Hematopoietic multipotent progenitor cell treated with erythropoietin and hydrocortisone succinate and interleukin-3 and kit ligand, for 4 days (in vitro differentiated cells): ENCODE measurements around the gene CAPN6.
A peak's percentile ranks its signal among the peaks of the same experiment; 100 is the strongest.

ENCODE experiments used
- DNase-seq: peaks from one replicate; pipeline ENCODE4 v3.0.0-alpha.2; 2015

CAPN6 gene, protein sequence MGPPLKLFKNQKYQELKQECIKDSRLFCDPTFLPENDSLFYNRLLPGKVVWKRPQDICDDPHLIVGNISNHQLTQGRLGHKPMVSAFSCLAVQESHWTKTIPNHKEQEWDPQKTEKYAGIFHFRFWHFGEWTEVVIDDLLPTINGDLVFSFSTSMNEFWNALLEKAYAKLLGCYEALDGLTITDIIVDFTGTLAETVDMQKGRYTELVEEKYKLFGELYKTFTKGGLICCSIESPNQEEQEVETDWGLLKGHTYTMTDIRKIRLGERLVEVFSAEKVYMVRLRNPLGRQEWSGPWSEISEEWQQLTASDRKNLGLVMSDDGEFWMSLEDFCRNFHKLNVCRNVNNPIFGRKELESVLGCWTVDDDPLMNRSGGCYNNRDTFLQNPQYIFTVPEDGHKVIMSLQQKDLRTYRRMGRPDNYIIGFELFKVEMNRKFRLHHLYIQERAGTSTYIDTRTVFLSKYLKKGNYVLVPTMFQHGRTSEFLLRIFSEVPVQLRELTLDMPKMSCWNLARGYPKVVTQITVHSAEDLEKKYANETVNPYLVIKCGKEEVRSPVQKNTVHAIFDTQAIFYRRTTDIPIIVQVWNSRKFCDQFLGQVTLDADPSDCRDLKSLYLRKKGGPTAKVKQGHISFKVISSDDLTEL

DNA sequence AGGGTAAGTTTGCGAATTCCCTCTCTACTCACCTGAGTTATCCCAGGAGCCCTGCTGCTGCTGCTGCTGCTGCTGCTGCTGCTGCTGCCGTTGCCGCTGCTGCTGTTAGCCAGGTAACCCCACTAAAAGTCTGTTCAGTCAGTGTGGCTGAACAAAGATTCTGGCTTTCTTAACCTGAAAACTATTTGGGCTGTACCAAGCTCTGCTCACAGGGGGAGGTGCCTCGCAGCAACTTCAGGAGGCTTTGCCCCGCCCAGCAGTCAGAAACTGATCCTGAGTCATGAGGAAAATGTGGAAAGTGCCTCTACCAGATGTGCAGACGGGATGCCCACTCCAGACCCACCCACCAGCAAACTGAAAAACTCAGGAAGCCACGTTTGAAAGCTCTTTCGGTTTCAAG, at the start of gene CAPN6:
Gene CAPN6 (minus strand): TSS at position 145 of the 400 bp plus-strand sequence. CDS start 6,547 bp downstream, outside the sequence.
- no peak for DNase-seq

DNA sequence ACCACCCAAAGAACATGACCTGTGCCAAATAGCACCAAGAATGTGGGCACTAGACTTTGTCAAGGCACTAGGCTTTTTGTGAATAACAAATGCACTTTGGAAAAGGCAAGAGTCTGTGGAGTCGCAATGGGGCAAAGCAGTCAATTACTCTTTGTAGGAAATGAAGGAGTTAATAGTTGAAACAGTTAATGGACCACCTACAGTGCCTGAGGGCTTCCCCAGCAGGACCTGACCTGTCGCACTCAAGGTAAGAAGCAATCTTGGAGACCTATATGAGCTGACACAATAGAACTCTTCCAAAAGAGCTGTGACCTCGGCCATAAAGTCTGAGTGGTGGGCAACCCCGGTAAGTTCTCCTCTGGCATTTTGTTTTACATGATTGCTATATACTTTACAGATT, 49.2 kb upstream of the CAPN6 start:
- no peak for DNase-seq

DNA sequence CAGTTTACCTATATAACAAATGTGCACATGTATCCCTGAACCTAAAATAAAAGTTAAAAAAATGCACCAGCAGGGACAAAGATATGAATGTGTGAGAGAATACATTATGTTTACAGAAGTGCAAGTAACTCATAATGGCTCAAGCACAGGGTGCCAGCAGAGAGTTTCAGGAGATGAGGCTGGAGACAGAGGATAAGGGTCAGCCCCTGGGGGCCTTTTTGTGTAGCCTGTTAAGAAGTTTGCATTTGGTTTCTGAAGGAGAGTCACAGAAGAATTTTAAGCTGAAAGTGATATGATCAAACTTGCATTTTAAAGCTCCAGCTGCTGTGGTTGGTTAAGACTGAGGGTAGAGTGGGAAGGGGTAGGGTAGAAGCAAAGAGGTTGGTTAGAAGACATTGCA, 48.6 kb upstream of the CAPN6 start:
- DNase-seq: no peak

DNA sequence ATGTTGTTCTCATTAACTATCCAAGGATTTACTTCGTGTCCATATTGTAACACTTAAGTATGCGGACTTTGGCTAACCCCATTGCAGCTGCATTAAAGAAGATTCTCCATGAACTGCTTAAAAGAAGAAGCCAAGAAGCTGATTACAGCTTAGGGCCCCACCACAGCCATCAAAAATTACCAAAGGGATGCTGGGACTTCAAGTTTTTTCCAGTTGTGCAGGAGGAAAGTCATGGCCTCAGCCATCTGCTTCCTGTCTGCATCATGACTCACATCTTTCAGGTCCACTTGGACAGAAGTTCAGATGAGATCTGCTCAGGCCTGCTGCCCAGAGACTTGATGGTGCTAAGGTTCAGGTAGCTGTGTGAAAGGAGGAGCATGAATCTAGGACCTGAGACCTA, 38.8 kb upstream of the CAPN6 start:
- DNase-seq: no peak

DNA sequence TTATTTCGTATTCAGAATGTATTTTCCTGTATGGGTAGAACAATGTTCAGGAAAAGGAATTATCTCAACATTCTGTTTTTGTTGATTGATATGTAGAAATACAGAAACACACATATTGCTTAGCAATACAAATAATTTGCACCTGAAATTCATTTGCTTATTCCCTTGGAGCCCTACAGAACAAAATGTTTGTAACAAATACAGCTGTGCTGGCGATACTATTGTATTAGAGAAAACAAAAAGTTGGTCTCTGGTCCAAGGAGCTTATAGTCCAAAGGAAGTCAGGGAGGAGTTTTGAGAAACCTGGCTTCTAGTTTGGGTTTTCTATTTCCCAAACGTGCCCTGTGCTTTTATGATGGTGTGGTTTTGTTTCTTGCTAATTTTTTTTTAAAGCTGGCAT, 37.8 kb upstream of the CAPN6 start:
- DNase-seq: no peak

DNA sequence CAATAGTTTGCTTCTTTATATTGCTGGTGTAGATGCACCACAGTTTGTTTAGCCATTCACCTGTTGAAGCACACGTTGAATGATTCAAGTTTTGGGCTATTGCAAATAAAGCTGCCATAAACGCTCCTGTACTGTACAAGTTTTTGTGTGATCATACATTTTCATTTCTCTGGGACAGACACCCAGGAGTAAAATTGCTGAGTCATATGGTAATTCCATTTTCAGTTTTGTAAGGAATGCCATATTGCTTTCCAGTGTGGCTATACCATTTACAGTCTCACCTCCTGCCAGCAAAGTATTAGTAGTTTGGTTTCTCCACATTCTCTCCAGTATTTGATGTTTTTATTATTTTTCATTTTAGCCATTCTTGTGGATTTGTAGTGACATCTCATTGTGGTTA, 32.0 kb upstream of the CAPN6 start:
- DNase-seq: no peak

DNA sequence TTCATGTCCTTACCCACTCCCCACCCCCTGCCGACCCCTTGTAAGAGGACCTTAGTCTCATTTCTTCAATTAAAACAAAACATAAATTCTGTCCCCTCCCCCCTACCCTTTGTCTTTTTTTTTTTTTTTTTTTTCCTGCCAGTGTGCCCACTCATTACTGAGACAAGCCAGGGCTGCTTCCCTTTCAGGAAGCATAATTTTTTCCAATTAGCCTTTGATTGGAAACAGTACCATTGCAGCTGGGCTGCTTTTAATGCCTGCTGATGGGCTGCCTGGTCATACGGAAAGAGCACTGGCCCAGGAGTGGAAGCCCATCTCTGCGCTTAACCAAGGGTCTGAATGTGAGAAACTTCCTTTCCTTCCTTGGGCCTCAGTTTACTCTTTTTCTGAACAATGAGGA, 18.6 kb upstream of the CAPN6 start:
- no peak for DNase-seq

DNA sequence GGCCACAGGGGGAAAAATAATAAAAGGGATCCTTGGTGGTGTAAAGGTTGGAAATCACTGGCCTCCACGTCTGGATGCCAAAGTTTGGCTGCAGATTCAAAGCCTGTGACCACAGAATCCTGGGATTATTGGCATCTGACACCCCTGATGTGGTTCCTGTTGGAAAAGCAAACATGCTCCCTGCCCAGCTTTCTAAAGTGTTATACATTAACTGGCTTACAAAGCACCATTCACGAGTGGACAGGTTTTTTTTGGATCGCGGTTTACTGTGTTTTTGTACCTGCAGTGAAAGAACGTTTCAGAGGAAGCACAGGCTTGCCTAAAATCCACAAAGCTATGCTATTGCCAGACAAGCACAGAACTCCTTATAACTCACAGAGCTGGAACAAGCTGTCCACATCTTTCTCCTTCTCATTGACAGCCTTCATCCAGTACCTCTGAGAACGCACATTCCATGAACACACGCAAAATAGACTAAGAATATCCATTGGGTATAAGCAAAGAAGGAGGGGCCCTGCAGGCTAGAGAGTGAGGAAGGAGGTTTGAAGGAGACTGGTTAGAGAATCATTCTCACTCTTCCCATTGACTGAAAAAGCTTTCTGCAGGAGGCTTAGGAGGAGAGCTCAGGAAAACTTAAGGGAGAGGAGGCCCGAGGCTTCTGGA, 14.5 kb upstream of the CAPN6 start:
- DNase-seq: no peak

DNA sequence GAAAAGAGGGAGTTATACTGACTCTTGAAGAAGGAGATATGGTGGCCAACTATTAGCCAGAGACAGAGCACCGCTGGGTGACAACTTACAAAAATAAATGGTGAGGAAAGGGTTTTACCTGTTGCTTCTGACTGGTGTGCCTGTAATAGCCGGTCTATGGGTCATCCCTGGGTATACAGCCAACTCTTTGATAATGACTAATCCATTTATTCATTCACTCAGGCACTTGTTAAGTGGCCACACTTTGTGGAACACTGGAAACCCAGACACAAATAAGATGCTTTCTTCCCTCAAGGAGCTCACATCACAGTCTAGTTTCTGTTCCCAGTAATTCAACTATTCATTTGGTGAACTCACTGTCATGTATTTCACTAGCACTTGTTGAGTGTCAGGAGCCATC, 13.2 kb upstream of the CAPN6 start:
- DNase-seq: no peak

DNA sequence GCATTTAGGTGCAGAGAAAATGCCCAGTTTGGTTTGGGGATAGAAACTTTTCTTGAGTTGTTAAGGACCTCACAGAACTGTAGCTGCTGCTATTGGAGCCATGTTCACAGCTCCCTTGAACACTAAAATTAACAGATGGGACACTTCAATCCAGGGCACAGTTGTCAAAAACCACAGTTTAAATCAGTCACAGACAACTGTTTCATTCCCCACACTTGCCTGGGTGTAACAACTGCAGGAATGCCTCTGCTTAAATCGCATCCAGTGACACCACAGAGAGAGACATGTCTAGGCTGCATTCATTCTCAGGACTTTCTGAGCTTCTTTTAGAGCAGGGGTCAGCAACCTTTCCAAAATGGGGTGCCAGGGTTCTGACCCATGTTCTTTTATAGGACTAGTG, 12.7 kb upstream of the CAPN6 start:
- no peak for DNase-seq

DNA sequence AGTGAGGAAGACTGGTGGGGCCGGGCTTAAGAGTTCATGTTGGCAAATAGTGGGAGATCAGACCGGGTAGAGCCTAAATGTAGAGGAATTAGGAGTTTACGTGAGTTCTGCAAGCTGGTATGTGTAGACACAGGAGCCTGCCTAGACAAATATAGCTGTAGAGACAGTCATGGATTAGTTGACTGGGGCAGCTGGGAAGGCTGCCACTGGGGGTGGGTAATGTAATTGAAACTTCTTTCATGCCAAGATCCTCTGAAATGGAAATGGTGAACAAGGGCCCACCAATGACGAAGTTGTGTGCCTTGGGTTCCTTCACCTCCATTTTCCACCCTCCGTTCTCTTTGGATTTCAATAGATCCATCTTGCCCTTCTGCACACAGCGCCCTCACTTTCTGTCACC, 11.9 kb upstream of the CAPN6 start:
- DNase-seq: no peak

DNA sequence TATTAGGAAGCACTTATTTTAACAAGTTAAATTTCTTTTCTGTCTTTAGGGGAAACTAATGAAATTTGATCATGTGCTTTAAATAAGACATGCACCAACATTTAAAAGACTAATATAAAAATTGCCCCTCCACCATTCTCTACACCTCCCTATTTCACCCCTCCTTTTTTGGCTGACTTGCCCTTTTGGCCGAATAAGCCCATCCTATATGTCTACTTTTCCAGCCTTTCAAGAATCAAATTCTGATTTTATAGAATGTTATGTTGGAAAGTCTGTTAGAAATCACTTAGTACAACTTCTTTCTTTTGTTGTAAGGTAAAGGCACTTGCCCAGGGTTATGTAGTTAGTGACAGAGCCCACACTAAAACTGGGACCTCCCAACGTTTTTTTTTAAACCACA, 1.8 kb downstream of the CAPN6 start:
- no peak for DNase-seq

DNA sequence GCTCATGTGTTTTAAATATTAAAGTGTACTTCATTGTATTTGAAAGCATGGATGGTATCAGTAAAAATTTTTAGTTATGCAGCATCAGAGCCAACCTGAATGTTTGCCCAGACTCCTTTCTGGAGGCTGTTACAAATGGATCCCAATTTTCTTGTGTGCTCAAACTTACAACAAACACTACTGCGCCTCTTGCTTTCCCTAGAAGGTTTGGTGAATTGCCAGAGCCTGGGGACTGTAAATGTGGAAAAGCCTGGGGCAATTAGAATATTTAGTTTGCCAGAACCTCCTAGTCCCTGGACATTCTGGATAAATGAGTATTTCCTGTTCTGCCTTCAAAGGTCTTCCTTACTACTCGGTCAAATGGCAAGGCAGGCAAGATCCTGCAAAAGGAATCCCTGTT, 4.8 kb downstream of the CAPN6 start:
- DNase-seq: no peak

DNA sequence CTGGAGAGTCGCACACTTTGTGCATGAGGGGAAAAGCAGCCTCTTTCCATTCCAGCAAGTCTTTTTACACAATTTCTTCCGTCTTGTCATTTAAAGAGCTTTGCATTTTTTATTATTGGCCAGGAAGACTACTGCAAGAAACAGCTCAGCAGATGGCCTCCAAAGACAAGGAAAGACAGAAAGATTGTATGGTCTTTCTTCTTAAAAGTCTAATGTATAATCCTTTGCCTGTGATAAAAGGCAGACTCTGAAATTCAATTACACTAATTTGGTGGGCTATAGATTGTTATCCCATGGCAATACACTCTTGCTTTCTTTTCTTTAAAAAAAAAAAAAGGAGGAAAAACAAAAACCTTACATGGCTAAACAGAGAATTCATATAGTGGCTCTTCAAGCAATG, 5.9 kb downstream of the CAPN6 start:
- DNase-seq: no peak

DNA sequence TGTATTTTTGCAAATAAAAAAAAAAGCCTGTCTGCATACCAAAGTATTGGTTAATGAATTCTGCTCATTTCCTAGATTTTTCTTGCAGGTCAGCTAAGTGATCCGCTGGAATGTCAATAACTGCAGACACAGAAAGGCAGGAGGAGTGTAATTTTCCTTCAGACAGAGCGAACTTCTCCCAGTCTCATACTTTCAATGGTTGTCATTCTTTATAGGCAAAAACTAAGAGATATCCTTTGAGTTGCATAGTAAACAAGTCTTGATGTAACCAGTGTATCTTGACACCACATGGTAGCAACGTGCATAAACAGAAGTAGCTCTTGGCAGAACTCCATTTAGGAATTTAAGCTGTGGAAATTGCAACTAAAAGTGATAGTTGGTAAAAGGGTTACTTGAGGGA, 8.2 kb downstream of the CAPN6 start:
- DNase-seq: no peak

DNA sequence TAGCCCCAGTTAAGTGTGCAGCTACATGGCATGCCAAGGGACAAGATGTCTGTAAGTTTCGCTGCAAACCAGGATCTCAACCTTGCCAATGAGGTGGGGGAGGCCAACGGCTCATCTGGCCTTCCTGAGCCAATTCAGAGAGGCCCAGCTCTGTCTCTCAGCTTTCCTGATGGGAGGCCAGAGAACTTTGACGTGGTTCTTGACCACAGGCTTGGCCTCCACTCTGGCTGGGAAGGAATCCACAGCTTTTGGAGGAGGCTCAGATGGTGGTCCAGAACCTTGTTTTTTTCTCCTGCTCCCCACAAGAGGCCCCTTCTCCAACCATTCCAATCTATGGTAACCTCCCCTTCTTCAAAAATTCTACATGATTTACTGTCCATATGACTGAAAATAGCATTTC, 9.8 kb downstream of the CAPN6 start:
- DNase-seq: no peak

DNA sequence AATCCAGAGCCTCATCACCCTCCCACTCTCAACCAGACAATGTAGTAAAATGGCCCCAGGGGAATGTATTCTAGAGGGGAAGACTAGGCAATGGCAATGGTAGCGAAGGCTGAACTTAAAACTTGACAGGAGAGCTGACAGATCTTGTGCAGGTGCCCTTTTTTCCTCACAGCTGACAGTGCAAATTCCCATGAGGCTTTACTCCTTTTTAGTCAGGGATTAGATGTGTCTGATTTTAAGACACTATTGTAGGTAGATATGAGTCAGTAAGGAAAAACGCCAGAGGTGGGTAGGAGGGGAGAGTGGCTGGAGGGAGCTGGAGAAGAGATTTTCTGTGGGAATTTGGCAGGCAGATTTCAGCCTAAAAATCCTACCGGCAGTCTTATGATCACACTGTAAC, 10.7 kb downstream of the CAPN6 start:
- DNase-seq: no peak

DNA sequence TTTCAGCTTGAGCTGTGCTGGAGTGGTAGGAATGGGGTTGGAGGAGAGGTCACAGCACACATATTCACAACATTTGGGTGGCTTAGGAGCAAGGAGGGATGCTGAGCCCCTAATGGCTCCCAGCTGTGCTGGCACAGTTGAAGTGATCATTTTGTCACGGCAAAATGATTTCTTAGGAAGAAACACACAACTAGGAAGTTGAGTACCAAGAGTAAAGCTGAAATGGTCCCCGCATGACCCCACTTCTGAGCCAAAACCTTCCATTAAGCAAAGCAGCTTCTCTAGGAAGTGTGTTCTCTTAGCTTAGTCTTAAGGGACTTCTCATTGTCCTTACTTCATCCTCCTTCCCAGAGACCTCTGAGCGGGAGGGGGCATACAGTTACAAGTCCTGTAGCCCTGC, 12.6 kb downstream of the CAPN6 start:
- no peak for DNase-seq

DNA sequence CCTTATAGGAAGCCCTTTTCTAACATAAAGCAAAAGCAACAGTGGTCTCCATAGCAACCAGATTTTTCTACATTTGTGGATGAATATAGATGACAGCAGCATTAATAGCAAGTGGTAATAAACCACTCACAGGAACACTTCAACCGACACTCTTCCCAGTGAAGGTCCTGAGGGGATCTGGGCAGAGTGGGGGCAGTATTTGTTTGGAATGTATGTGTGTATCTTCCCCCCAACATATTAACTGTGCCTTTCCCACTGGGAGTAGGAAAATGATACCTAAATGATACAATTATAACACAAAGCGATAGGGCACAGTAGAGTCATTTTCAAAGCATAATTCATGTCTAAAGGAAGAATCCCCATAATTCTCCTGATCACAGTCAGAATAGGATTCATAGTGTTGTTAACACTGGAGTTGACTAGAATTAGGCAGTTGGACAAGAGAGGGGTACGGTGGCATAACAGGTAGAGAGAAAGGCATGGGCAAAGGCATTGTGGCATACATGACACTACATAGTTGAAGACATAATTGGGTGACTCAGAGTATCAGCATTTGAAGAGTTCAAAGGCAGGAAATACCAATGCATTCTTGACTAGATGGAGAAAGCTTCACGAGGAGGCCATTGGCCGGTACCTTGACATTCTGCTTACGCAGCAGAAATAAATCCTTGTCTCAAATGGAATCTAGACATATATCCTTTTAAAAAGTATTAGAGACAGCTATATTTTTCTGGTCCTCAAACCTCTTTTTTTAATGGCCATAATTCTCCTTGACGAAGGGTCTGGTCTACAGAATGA, 15.2 kb downstream of the CAPN6 start:
- DNase-seq: no peak

DNA sequence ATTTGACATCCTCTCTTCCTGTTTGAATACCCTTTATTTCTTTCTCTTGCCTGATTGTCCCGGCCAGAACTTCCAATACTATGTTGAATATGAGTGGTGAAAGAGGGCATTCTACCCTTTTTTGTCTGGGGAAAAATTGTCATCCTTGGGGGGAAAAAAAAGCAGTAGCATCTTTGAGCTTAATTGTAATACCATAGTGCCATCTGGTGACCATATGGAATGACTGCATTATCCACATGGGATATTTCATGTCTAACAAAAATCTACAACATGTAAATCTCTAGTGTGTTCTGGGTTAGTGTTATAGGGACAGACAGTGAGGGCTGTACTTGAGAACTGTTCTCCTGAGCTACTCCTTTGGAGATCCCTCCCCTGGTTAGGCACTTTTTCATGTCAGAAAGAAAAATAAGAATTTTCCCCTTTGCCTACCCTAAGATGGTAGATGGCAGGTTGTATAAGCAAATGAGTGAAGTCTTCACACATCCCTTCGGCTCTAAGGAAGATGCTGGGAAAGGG, 26.0 kb downstream of the CAPN6 start:
- peak; percentile 30 for DNase-seq

DNA sequence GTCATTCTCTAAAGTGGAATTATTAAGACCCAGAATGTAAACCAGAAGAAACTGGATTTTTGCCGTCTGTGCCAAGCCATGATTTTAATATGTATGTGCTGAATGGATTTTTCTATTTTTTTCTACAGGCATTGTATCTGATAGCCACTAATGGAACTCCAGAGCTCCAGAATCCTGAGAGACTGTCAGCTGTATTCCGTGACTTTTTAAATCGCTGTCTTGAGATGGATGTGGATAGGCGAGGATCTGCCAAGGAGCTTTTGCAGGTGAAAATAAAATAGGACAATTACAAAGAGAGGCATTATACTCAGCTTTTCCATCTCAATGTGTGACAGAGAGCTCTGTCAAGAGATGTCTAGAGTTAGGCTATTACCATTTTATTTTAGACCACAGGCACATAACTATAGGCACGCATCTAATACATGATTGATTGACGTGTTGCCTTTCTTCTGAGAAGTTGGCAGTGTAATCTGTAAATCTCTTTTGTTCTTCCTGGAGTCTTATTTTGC, 53.9 kb downstream of the CAPN6 start:
- no peak for DNase-seq

DNA sequence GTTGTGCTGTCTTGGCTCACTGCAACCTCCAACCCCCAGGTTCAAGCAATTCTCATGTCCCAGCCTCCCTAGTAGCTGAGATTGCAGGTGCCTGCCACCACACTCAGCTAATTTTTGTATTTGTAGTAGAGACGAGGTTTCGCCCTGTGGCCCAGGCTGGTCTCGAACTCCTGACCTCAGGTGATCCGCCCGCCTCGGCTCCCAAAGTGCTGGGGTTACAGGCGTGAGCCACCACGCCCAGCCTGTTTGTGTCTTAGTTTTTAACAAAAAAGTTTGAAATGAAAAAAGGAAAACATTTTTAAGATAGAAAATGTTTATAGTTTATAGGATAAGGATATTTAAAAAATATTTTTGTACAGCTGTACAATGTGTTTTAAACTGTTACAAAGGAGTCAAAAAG, 62.4 kb downstream of the CAPN6 start:
- DNase-seq: no peak

DNA sequence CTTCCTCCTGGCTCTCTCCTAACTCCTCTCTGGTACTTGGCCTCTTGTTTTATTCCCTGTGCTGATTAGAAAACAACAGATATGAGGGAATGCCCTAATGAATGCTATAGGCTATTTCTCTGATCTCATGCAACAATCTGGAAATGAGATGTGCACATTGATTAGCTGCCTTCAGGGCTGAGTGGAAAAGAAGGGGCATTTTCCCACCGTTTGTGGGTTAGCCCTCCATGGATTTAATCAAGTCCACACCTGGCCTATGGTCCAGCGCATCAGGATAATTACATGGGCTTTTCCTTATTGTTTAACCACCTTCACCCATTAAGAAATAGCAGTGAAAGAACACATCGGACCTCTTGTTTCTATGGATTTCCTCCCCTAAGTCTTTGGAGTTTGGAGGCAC, 70.0 kb downstream of the CAPN6 start:
- DNase-seq: no peak
